HCEC 1CT (cell line): Measurements from ENCODE around the gene OLR1.
"Not testable (repeated sequence)": the region's sequence is repeated elsewhere in the genome, so short reads cannot be mapped to it uniquely, and the experiment has no call there.

Experiments used
- DNase-seq: peaks from one replicate; pipeline ENCODE4 v3.0.0-alpha.2; 2017

Gene OLR1

DNA sequence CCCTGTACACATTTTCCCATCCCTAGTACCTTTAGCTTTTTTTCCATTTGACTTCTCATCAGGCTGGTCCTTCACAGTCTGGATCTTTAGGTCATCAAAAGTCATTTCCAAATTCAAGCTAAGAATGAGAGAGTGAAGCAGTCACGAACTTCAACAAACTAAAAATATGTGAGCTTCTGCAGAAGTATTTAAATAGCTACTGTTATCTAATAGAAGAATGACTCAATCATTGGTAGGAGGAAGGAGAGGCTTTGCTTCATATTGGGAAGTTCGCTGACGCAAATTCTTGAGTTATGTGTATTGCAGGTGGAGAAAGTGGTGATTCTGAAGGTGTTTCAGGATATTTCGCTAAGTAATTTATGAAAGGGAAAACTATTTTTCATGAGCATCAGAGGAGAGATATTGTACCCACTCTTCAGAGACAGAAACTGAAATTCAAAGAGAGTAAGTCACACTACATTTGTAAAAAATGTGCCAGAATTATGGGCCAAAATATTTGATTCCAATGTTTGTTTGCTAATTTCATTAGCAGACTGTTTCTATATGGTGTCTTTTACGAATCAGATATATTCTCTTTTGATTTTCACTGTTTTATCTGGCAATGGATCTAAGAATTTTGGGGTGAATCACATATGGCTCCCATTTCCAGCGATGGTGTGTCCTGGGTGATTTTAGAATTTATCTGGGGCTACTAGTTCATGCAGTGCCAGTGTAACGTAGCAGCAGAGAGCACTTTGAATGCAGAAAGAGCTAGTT is at the start of gene OLR1:
TSS of gene OLR1 (minus strand) at position 160 of the 756 bp plus-strand sequence. CDS start at position 105, 55 bp downstream.
- no peak for DNase-seq

DNA sequence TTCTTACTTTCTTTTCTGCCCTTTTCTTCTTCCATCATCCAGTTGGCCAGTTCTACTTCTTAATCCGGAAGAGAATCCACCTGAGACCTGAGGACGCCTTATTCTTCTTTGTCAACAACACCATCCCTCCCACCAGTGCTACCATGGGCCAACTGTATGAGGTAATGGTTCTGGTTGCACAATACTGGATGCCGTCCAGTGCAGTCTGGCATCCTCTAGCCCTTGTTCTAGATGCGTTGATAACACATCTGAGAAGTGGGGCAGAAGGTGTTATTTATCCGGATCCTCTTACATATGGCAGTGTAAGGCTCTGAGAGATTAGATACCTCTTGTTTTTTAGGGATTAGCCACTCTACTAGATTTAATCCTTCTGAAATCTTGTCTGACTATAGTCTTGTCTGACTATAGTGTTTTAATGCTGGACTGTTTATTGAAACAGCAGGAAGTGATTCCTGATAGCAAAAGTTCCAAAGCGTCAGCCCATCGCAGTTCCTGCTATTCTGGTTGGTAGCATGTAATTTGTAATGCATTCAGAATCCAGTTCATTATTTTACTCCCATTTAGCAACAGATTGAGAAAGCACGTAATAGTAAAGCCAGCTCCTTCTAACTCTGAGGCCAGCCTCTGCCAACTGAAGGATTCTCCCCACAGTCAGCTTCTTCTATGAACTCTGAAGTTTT is 48.6 kb upstream of the OLR1 start:
- DNase-seq = no peak

GRCh38 chr12:10218021-10218420 is 46.1 kb upstream of the OLR1 start:
- DNase-seq = no peak

DNA sequence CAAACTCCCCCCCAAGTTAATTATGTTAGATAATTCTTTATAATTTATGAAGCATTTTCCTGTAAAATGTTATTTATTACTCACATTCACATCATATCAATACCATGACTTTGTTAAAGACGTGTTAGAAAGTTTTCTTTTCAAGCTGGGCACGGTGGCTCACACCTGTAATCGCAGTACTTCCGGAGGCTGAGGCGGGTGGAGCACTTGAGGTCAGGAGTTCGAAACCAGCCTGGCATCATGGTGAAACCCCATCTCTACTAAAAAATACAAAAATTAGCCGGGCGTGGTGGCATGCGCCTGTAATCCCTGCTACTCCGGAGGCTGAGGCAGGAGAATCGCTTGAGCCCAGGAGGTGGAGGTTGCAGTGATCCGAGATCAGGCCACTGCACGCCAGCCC is 44.0 kb upstream of the OLR1 start:
- DNase-seq = not testable (repeated sequence)

- no peak for DNase-seq
Measured at GRCh38 chr12:10215436-10215835, 43.5 kb upstream of the OLR1 start.

- no peak for DNase-seq
Measured at GRCh38 chr12:10214895-10215267, 42.9 kb upstream of the OLR1 start.

- peak; percentile 2 for DNase-seq
Measured at GRCh38 chr12:10214136-10214894, 42.4 kb upstream of the OLR1 start.

DNA sequence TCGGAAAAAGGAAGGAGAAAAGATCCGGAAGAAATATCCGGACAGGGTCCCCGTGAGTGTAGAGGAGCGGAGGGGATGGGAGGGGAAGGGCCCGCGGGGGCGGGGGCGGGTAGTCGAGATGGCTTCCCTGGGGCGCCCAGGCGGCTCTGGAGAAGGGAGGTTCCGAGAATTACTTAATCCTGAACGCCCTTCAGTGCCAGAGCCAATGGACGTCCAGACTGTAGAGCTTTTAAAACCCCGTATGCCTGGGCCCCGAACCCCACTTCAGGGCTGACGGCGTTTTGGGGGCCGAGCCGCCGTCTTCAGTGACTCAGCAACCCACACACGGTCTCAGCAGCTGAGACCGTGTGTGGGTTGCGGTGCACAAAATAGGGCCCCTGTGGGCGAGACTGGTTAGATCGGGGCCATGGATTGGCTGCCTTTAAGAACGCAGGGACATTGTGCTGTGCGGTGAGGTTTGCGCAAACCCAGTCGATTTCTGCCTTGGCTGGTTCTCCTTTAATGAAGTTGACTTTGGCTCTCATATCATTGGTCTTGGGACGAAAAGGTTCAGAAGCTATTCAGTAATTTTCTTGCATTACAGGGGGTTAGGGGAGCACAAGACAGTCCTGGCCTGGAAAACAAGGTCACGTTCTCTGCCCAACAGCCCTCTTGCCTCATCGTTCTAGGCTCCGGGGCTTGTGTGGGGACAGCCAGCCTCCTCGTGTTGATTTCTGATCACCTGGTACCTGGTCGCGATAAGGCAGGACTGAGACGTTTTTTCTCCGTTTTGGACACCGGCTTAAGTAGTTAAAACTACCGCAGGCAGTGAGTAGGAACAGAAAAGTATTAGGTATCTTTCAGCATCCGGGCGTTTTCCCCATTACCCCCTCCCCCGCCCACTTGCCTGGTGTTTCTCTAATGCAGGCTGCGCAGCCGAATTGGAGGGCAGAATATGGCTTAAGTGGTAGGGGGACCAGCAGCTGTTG is 41.5 kb upstream of the OLR1 start:
- peak; percentile 80 for DNase-seq

DNA sequence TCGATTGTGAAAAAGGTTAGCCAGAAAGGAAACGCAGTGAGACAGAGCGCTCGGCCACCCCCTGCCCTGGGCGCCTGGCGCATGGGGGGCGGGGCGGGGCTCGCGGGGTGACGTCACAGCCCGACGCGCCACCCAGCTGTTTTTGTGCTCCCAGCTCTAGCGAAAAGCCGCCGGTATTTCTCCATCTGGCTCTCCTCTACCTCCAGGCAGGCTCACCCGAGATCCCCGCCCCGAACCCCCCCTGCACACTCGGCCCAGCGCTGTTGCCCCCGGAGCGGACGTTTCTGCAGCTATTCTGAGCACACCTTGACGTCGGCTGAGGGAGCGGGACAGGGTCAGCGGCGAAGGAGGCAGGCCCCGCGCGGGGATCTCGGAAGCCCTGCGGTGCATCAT is 40.8 kb upstream of the OLR1 start, which contains the start of gene GABARAPL1:
TSS of gene GABARAPL1 (plus strand) at position 139 of the 393 bp plus-strand sequence. CDS start at position 392, 253 bp downstream.
- peak; percentile 78 for DNase-seq

DNA sequence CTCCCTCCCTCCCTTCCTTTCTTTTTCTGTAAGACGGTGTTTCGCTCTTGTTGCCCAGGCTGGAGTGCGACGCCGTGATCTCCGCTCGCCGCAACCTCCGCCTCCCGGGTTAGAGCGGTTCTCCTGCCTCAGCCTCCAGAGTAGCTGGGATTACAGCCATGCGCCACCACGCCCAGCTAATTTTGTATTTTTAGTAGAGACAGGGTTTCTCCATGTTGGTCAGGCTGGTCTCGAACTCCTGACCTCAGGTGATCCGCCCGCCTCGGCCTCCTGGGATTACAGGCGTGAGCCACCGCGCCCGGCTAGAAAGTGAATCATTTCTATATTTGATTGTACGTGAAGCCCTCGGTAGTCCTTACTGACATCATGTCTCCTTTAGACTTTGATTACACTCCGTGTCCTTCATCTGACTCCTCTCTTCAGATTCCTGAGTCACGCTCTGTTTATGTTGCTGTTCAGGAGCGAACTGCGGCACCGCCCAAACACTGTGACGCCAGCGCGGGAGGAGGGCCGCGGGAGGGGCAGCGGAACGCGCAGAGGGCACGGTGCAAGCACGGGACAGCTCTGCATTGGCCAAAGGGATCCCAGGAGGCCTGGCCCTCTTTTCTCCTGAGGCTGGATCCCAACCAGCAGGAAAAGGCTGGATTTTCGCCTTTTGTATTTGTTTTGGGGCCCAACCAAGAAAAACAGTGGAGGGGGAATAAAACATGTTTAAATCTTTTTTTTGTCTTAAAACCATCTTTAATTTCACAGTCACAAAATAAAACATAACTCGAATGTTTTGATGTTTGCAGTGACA is 40.2 kb upstream of the OLR1 start:
- peak; percentile 99 for DNase-seq

DNA sequence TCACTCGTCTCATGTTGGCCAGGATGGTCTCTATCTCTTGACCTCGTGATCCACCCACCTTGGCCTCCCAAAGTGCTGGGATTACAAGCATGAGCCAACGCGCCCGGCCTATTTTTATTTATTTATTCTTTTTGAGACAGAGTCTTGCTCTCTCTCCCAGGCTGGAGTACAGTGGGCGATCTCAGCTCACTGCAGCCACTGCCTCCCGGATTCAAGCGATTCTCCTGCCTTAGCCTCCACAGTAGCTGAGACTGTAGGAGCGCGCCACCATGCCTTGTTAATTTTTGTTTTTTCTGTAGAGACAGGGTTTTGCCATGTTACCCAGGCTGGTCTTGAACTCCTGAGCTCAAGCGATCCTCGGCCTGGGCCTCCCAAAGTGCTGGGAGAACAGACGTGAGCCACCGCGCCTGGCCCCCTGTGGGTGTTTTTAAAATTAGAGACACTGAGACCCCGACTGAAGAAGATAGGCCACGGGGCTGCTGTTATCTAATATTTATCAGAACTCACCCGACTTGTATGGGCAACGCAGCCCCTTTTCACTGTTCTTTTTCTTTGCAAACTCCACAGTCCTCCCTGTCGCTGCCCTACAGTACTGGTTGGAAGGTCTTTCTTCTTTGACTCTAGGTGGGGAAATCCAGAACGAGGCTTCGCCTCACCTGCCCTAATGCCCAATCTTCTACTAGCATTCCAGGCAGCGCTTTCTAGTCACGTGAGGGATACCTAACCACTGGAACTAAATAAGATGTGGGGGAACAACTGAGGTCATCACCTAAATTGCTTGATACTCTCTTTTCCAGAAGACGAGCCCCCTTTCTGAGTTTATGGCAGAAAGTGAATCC is 39.4 kb upstream of the OLR1 start:
- DNase-seq = peak; percentile 7

DNA sequence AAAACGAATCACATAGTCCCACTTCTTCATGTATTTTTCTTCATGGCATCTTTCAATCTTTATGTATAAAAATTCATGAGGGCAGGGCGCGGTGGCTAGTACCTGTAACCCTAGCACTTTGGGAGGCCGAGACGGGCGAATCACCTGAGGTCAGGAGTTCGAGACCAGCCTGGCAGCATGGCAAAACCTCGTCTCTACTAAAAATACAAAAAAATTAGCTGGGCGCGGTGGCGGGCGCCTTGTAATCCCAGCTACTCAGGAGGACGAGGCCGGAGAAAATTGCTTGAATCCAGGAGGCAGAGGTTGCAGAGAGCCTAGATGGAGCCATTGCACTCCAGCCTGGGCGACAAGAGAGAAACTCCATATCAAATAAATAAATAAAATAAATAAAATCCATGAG is 38.3 kb upstream of the OLR1 start:
- no peak for DNase-seq

DNA sequence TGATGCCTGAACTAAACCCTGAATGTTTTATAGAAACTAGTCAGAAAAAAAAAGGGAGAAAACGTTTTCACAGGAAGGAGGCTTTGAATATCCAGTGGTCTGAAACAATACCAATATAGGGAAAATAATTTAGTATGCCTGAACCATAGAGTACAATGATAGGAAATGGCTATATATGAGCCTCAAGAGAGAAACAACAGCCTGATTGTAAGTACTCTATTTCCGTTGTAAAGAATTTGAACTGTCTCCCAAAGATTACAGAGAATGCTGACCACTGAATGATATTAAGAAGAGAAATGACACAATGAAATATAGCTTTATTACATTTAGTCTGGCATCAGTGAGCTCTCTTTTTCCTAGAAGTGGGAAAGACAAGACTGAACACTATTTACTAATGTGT is 35.2 kb upstream of the OLR1 start:
- DNase-seq = no peak

DNA sequence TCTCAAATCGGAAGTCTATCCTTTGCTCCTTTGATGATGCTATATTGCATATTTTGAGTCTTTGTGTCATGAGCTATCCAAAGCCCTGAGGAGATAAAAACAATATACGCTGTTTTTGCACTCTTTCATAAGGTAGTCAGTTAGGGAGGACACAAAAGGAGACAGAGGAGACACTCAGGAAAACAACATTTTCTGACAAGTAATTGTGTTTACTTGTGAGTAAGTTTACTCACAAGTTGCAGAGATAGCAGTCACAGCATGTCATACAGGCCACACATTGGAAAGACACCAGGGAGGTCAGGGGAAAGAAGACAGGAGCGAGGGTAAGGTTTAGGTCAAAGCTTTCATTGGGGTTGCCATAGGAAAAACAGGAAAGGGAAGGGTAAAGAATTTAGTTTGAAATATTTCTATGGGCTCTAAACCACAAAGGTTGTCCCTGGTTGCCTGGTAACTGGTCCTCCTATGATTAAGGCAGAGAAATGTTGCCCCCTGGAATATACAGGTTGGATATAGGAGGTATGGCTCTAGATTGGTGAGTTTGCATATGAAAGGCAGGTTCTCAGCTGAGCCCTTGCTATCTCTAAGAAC is 33.4 kb upstream of the OLR1 start:
- DNase-seq = no peak

DNA sequence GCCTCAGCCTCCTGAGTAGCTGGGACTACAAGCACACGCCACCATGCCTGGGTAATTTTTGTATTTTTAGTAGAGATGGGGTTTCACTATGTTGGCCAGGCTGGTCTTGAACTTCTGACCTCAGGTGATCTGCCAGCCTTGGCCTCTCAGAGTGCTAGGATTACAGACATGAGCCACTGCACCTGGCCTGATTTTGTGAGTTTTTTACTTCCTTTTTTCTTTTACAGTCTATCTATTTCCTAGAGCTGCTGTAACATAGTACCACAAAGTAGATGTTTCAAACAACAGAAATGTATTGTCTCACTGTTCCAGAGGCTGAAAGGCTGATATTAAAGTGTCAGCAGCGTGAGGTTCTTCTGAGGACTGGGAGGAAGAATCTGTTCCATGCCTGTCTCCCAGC is 32.6 kb upstream of the OLR1 start:
- DNase-seq = not testable (repeated sequence)

- DNase-seq = no peak
Measured at GRCh38 chr12:10197879-10198278, 25.9 kb upstream of the OLR1 start.

DNA sequence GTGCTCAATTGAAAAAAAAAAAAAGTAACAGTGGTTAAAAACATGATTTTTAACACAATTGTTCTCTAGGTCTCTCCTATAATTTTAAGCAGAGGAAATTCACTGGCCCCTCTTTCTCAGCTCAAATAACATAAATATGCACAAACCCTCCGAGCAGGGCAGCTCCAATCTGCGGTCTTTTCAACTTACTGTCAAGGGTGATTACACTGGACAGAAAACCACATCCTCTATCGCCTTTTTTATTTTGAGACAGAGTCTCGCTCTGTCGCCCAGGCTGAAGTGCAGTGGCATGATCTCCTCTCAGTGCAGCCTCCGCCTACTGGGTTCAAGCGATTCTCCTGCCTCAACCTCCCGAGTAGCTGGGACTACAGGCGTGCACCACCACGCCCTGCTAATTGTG is 24.3 kb upstream of the OLR1 start:
- no peak for DNase-seq

DNA sequence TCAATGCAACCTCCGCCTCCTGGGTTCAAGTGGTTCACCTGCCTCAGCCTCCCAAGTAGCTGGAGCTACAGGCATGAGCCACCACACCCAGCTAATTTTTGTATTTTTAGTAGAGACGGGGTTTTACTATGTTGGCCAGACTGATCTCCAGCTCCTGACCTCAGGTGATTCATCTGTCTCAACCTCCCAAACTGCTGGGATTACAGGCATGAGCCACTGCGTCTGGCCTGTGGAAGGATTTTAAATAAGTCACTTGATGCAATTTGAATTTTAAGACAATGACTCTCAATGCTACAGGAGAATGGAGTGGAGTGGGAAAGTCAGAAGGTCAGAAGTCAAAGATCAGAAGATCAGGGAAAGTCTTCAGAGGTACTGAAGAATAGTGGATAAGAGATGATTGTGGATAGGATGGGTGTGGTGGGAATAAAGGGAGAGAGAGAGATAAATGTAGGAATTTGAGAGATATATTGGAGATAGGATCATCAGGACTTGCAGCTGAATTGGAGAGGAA is 22.3 kb upstream of the OLR1 start:
- DNase-seq = no peak

- peak; percentile 59 for DNase-seq
Measured at GRCh38 chr12:10191865-10192264, 19.9 kb upstream of the OLR1 start.
